Effector CD4-positive, alpha-beta T cell (primary cell): ENCODE results near the gene ZC3H7B.
A peak's percentile ranks its signal among the peaks of the same experiment; 100 is the strongest.

Experiments
- DNase-seq: peaks from one replicate; pipeline ENCODE4 v3.0.0-alpha.2; 2020

ZC3H7B gene

GRCh38 chr22:41356430-41357028 is 55.2 kb downstream of the ZC3H7B start:
- no peak for DNase-seq

- no peak for DNase-seq
Measured at GRCh38 chr22:41357191-41357590, 55.9 kb downstream of the ZC3H7B start.

- DNase-seq, result no peak
Measured at GRCh38 chr22:41358927-41359326, 57.6 kb downstream of the ZC3H7B start.

- DNase-seq, result no peak
Measured at GRCh38 chr22:41359376-41359775, 58.1 kb downstream of the ZC3H7B start.

- no peak for DNase-seq
Measured at GRCh38 chr22:41360126-41360525, 58.8 kb downstream of the ZC3H7B start.

GRCh38 chr22:41361716-41362310 is 60.5 kb downstream of the ZC3H7B start:
- DNase-seq, result no peak

GRCh38 chr22:41362615-41363014 is 61.3 kb downstream of the ZC3H7B start:
- DNase-seq, result no peak

GRCh38 chr22:41364233-41364632 is 62.9 kb downstream of the ZC3H7B start:
- no peak for DNase-seq

- DNase-seq, result no peak
Measured at GRCh38 chr22:41364955-41365354, 63.6 kb downstream of the ZC3H7B start.

GRCh38 chr22:41365425-41365824 is 64.1 kb downstream of the ZC3H7B start:
- DNase-seq, result no peak

- no peak for DNase-seq
Measured at GRCh38 chr22:41366323-41367029, 65.2 kb downstream of the ZC3H7B start.

GRCh38 chr22:41367039-41367679 is 65.8 kb downstream of the ZC3H7B start:
- DNase-seq, result no peak

- DNase-seq, result no peak
Measured at GRCh38 chr22:41367680-41368542, 66.6 kb downstream of the ZC3H7B start.

- DNase-seq, result no peak
Measured at GRCh38 chr22:41368543-41369423, 67.5 kb downstream of the ZC3H7B start.

GRCh38 chr22:41369424-41369745 is 68.1 kb downstream of the ZC3H7B start:
- DNase-seq, result no peak

- DNase-seq, result no peak
Measured at GRCh38 chr22:41369837-41370236, 68.5 kb downstream of the ZC3H7B start.

GRCh38 chr22:41377846-41378245 is 76.5 kb downstream of the ZC3H7B start:
- DNase-seq, result no peak

- DNase-seq, result no peak
Measured at GRCh38 chr22:41380993-41381328, 79.6 kb downstream of the ZC3H7B start.

- DNase-seq, result peak; percentile 98
Measured at GRCh38 chr22:41381329-41382097, 80.2 kb downstream of the ZC3H7B start, which contains the start of gene TEF. Gene TEF, plus strand, starts transcription at chr22:41381942. Its CDS starts 103 bp downstream, at chr22:41382045.

- peak; percentile 55 for DNase-seq
Measured at GRCh38 chr22:41382098-41382578, 80.8 kb downstream of the ZC3H7B start.

- DNase-seq, result no peak
Measured at GRCh38 chr22:41382610-41383009, 81.3 kb downstream of the ZC3H7B start.
